Measurements from ENCODE around the gene GPD1L. TPM values are rescaled to one million over a fixed set of nuclear protein-coding genes. Genes with fewer than 3 reads are reported as not detected.
A peak's percentile ranks its signal among the peaks of the same experiment; 100 is the strongest.

Gene GPD1L
- total and polyA plus RNA-seq, 10 of the 15 experiments (the other 5 are each of a cell fraction or from before 2014, with no cell fraction given): 0.77 to 4.8 (median 3.9) TPM

DNA sequence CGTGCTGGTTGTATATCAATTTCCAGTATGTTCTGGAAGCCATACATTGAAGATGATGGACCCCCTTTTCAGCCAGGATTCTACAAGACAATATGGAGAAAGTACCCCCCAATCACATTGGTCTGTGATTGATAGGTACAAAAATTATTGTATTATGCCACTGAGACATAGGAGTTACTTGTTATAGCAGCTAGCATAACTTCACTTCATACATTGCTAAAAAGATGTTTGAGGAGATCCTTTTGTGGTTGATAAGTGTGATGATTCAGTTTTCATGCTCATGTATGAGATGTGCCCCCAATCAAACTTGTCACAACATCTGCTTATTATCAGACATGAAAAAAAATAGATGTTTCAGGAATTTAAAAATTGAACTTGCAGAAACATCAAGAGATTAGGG lies 66.0 kb downstream of the GPD1L start:
- Histone ChIP-seq H3K36me3 (ENCODE audit: control insufficient read depth in 2 of 2, insufficient read depth in 2 of 2, low read length in 1 of 2) (no peaks in the 10 kb centered on the region), H3K27me3 (replicated peaks in 1 of 2; ENCODE audit: control insufficient read depth in 2 of 2, insufficient read depth in 2 of 2, low read length in 1 of 2) (no peaks in the 10 kb centered on the region), H3K9ac (ENCODE audit: control insufficient read depth, insufficient read depth, low read length) (no peak overlapping the region), H3K4me1 (ENCODE audit: control insufficient read depth, insufficient read depth, low read length) (no peaks in the 10 kb centered on the region), H2AFZ (ENCODE audit: control insufficient read depth, low read depth, low read length) (no peak overlapping the region), H3K79me2 (ENCODE audit: control insufficient read depth, insufficient read depth, low read length) (no peaks in the 10 kb centered on the region), H4K20me1 (ENCODE audit: control insufficient read depth, insufficient read depth) (no peaks in the 10 kb centered on the region), H3K27ac (ENCODE audit: control insufficient read depth, insufficient read depth) (no peak overlapping the region), H3K4me3 (no peak overlapping the region), H3K4me2 (ENCODE audit: control insufficient read depth, insufficient read depth) (no peak overlapping the region), H3K9me3 (replicated peaks; ENCODE audit: control insufficient read depth, insufficient read depth, low read length) (no peaks in the 10 kb centered on the region)
- intact Hi-C loops (cut with micrococcal nuclease; ENCODE audit: unreplicated experiment) (no loop called here), in situ Hi-C loops (cut with MboI) (loop anchor here (10.0 kb wide), 1 partner anchor 492 kb away; no protein-coding TSS in a partner anchor)
- DNase-seq (ENCODE audit: low read depth, low spot score) (no peak), FAIRE-seq (no peak), ATAC-seq (no peak)
- ChIA-PET RAD21 (ENCODE audit: unreplicated experiment) (no interaction called here), SMC1A (ENCODE audit: uncharacterized antibody, unreplicated experiment) (interaction anchor here (0.6 kb wide), 1 partner anchor 430 kb away, joined by 3 read pairs; no protein-coding TSS in a partner anchor), POLR2A (no interaction called here), CTCF (no interaction called here)
- WGBS (ENCODE audit: insufficient coverage, insufficient replicate concordance, low lambda C conversion rate, missing lambda C conversion rate): 95% methylated on average over 1 of the region's 1 CpG
- TF ChIP-seq RBBP5 (conservative IDR thresholded peaks at IDR 0.05): no peak
- BruUV-seq (replicated peaks): no TSS peak

DNA sequence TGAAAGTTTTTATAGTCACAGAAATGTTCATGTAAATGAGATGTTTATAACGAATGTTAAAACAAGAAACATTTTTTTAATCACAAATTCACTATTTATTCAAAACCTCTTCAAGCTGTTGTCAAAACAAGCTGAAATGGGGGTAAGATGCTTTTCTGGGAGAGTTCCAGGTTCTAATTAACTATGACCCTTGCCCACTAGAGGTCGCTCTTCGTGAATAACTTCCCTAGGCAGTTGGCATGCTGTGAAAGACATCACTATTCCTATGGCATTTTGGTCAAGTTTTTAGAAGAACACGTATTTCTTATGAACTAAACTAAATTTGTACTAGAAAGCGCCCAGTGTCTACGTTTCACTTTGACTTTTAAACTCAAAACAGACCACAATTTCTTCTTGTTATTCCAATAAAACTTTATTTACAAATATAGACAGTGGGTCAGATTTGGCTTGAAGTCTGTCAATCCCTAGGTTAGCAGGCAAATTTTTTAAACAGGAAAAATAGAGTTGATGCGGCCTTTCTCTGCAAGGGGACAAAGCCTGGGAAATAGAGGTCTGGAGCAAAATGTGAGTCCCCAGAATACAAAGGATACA lies 69.3 kb downstream of the GPD1L start:
- WGBS (ENCODE audit: insufficient coverage, insufficient replicate concordance, low lambda C conversion rate, missing lambda C conversion rate): 0% methylated on average over 7 of the region's 7 CpGs
- Histone ChIP-seq H3K27me3 (replicated peaks in 1 of 2; ENCODE audit: control insufficient read depth in 2 of 2, insufficient read depth in 2 of 2, low read length in 1 of 2) (no peaks in the 10 kb centered on the region), H3K9ac (ENCODE audit: control insufficient read depth, insufficient read depth, low read length) (no peak overlapping the region), H2AFZ (ENCODE audit: control insufficient read depth, low read depth, low read length) (no peak overlapping the region), H3K4me3 (no peak overlapping the region), H3K9me3 (replicated peaks; ENCODE audit: control insufficient read depth, insufficient read depth, low read length) (no peaks in the 10 kb centered on the region), H3K4me1 (ENCODE audit: control insufficient read depth, insufficient read depth, low read length) (no peaks in the 10 kb centered on the region), H3K27ac (ENCODE audit: control insufficient read depth, insufficient read depth) (no peak overlapping the region), H4K20me1 (ENCODE audit: control insufficient read depth, insufficient read depth) (no peaks in the 10 kb centered on the region), H3K4me2 (ENCODE audit: control insufficient read depth, insufficient read depth) (no peak overlapping the region), H3K36me3 (ENCODE audit: control insufficient read depth in 2 of 2, insufficient read depth in 2 of 2, low read length in 1 of 2) (no peaks in the 10 kb centered on the region), H3K79me2 (ENCODE audit: control insufficient read depth, insufficient read depth, low read length) (no peaks in the 10 kb centered on the region)
- CTCF ChIA-PET: interaction anchor here (0.7 to 3.0 kb wide), 15 partner anchors 11 to 490 kb away, joined by 3 to 11 read pairs (median 3); partner anchors contain the start of gene CMTM7
- in situ Hi-C loops (cut with MboI) (loop anchor here (5.0 to 10.0 kb wide), 2 partner anchors 162 to 489 kb away; no protein-coding TSS in a partner anchor), intact Hi-C loops (cut with micrococcal nuclease; ENCODE audit: unreplicated experiment) (loop anchor here (2.0 to 5.0 kb wide), 3 partner anchors 122 to 489 kb away; no protein-coding TSS in a partner anchor)
- DNase-seq (ENCODE audit: low read depth, low spot score) (no peak), ATAC-seq (peak; percentile 52; the same call in 2 of the 3 replicates), FAIRE-seq (no peak)
- TF ChIP-seq FOS (IDR thresholded peaks at IDR 0.05; ENCODE audit: borderline replicate concordance, extremely low read depth, insufficient read length) (no peak), ZNF384 (IDR thresholded peaks at IDR 0.05; ENCODE audit: borderline replicate concordance, low read depth, low read length) (no peak), ZNF217 (IDR thresholded peaks at IDR 0.05) (no peak), BHLHE40 (IDR thresholded peaks at IDR 0.05; ENCODE audit: borderline replicate concordance in 1 of 2, low read depth in 2 of 2, low read length in 1 of 2) (no peak)
- TF ChIP-seq, protein P1, sequence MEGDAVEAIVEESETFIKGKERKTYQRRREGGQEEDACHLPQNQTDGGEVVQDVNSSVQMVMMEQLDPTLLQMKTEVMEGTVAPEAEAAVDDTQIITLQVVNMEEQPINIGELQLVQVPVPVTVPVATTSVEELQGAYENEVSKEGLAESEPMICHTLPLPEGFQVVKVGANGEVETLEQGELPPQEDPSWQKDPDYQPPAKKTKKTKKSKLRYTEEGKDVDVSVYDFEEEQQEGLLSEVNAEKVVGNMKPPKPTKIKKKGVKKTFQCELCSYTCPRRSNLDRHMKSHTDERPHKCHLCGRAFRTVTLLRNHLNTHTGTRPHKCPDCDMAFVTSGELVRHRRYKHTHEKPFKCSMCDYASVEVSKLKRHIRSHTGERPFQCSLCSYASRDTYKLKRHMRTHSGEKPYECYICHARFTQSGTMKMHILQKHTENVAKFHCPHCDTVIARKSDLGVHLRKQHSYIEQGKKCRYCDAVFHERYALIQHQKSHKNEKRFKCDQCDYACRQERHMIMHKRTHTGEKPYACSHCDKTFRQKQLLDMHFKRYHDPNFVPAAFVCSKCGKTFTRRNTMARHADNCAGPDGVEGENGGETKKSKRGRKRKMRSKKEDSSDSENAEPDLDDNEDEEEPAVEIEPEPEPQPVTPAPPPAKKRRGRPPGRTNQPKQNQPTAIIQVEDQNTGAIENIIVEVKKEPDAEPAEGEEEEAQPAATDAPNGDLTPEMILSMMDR (IDR thresholded peaks at IDR 0.05 in 2 of 3, conservative IDR thresholded peaks at IDR 0.05 in 1 of 3; ENCODE audit: control insufficient read depth in 2 of 3, extremely low read depth in 1 of 3, insufficient read depth in 1 of 3, low read depth in 3 of 3, low read length in 3 of 3): peak; percentile 59 to 78 (median 66)
- TF ChIP-seq, protein P2, sequence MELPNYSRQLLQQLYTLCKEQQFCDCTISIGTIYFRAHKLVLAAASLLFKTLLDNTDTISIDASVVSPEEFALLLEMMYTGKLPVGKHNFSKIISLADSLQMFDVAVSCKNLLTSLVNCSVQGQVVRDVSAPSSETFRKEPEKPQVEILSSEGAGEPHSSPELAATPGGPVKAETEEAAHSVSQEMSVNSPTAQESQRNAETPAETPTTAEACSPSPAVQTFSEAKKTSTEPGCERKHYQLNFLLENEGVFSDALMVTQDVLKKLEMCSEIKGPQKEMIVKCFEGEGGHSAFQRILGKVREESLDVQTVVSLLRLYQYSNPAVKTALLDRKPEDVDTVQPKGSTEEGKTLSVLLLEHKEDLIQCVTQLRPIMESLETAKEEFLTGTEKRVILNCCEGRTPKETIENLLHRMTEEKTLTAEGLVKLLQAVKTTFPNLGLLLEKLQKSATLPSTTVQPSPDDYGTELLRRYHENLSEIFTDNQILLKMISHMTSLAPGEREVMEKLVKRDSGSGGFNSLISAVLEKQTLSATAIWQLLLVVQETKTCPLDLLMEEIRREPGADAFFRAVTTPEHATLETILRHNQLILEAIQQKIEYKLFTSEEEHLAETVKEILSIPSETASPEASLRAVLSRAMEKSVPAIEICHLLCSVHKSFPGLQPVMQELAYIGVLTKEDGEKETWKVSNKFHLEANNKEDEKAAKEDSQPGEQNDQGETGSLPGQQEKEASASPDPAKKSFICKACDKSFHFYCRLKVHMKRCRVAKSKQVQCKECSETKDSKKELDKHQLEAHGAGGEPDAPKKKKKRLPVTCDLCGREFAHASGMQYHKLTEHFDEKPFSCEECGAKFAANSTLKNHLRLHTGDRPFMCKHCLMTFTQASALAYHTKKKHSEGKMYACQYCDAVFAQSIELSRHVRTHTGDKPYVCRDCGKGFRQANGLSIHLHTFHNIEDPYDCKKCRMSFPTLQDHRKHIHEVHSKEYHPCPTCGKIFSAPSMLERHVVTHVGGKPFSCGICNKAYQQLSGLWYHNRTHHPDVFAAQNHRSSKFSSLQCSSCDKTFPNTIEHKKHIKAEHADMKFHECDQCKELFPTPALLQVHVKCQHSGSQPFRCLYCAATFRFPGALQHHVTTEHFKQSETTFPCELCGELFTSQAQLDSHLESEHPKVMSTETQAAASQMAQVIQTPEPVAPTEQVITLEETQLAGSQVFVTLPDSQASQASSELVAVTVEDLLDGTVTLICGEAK (IDR thresholded peaks at IDR 0.05; ENCODE audit: borderline replicate concordance): peak; percentile 84
- POLR2A ChIA-PET: interaction anchor here (0.7 kb wide), 1 partner anchor 83 kb away, joined by 6 read pairs; no protein-coding TSS in a partner anchor
- RAD21 ChIA-PET (ENCODE audit: unreplicated experiment): no interaction called here
- SMC1A ChIA-PET (ENCODE audit: uncharacterized antibody, unreplicated experiment): interaction anchor here (0.7 kb wide), 1 partner anchor 23 kb away, joined by 3 read pairs; no protein-coding TSS in a partner anchor
- no TSS peak for BruUV-seq (replicated peaks)

Data from GM12878 (cell line).